Measurements from ENCODE around the gene DPP7.

DNA sequence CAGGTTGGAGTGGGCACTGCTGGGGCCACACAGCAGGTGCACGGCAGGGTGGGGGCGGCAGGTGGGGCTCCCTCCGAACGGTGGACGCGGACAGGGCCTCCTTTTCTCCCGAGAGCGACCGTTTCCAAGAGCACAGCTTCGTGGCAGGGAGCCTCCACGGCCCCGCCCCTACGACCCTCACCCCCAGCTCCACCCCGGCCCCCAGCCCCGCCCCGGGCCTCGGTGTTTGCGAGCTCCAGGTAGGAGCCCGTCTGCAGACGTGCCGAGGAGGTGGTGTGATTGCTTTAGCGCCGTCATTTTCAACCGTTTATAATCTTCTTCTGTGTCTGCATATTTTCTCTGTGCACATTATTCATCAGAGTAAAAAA is 33.2 kb upstream of the DPP7 start:
- TF ChIP-seq, protein P1, sequence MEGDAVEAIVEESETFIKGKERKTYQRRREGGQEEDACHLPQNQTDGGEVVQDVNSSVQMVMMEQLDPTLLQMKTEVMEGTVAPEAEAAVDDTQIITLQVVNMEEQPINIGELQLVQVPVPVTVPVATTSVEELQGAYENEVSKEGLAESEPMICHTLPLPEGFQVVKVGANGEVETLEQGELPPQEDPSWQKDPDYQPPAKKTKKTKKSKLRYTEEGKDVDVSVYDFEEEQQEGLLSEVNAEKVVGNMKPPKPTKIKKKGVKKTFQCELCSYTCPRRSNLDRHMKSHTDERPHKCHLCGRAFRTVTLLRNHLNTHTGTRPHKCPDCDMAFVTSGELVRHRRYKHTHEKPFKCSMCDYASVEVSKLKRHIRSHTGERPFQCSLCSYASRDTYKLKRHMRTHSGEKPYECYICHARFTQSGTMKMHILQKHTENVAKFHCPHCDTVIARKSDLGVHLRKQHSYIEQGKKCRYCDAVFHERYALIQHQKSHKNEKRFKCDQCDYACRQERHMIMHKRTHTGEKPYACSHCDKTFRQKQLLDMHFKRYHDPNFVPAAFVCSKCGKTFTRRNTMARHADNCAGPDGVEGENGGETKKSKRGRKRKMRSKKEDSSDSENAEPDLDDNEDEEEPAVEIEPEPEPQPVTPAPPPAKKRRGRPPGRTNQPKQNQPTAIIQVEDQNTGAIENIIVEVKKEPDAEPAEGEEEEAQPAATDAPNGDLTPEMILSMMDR (IDR thresholded peaks at IDR 0.05) = no peak
- no peak for TF ChIP-seq POLR2A (IDR thresholded peaks at IDR 0.05)
